ENCODE measurements around the gene SSBP3.
A peak's percentile ranks its signal among the peaks of the same experiment; 100 is the strongest.

The SSBP3 gene

DNA sequence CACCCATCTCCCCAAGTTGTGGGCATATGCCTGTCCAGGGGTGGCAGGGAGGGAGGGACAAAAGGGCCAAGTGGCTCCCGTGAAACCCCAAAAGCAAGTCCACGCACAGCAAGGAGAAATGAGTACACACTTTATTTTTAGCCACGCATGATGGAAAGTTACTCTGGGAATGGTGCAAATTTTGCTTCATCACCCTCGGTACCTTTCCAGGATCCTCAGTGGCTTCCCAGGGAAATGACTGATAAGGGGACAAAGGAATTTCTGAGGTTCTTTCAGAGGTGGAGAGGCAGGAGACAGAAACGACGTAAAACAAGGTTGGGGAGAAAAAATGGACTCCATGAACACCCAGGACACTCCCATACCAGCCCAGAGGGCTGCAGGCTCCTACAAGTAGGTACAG, 65.8 kb downstream of the SSBP3 start:
- intact Hi-C loops (cut with DNase I) = no loop called here
- DNase-seq = peak in 1 of 10 donors; percentile 59

DNA sequence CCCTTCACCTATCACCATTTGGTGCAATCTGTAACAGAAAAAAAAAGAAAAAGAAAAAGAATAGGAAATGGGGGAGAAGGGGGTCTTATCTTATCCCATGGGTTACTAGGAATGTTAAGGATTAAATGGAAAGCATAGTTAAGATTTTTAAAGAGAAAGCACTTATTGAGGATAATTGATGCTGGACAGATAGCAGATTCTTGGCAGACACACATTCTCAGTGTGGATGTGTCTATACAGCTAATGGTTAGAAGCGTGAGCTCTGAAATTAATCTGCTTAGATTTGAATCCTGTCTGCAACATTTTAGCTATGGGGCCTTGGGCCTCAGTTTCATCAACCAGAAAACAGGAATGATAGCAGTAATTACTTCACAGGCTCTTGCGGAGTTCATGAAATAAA, 67.1 kb downstream of the SSBP3 start:
- DNase-seq = no peak
- intact Hi-C loops (cut with DNase I) = no loop called here

DNA sequence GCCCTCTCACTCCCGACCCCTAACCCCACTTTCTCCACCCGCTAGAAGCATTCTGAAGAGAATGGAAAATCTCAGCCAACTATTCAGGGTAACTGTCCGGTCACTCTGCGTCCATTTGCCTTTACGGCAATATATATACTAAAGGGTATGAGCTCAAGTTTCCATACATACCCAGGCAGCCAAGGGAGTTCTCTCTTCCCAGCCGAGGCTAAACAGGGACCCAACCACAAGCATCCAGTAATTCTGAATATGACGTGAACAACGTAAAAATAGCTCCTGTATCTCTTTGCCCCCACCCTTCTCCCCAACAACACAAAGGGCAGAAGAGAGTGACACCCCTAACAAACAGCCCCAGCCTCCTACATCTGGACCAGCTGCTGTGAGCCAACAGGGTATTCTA, 67.7 kb downstream of the SSBP3 start:
- DNase-seq = peak in 1 of 10 donors; percentile 11
- intact Hi-C loops (cut with DNase I) = no loop called here

DNA sequence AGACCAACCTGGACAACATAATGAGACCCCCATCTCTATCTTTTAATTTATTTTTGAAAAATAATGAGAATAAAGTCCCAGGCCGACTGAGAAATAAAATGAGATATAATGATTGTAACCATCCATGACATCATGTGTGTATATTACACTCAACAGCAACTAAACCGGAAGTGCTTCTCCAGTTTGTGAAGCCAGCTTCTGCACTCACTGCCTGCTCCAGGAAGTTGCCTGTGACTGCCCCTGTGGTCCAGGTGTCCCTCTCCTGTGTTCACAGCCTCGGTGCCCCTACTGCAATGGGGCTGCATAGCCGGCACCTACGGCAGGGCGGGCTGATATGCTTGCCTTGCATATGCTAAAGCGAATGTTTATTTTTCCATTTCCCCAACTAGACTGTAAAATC, 68.3 kb downstream of the SSBP3 start:
- intact Hi-C loops (cut with DNase I) = no loop called here
- peak in 1 of 10 donors; percentile 33 for DNase-seq

DNA sequence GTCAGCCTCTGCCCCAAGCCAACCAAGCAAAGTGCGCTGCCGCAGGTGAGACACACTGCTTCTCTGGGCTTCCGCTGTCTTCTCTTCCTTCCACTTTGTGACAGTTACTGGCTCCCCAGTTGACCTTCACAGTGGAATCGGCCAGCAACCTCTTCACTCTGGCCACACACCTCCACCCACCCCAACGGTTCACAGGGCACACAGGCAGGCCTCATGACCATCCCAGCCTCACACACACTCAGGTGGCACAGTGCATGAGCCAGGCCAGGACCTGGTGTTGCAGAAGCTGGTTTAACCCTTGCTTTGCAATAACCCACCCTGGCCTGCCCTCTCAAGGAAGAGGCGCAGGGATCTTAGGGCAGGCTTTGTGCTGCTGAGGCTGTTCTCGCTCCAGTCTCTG, 69.2 kb downstream of the SSBP3 start:
- peak in 2 of 10 donors; percentile 30 to 44 for DNase-seq
- intact Hi-C loops (cut with DNase I) = no loop called here

DNA sequence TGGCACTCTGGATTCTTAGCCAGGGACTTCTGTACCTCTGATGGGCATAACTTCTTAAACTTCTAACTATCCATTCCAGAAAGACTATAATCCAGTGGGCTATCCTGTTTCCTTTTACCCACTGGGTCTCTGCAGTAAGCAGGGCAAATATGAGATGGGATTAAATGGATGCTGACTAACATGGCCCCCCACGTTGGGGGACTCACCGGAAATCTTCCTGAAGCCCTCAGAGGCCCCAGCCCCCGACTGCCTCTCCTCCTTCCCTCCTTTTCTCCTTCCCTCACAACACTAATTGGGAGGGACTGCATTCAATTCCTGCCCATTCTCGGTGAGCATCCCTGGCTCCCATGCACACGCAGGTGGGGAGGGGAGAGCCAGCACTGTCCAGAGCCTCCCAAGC, 70.1 kb downstream of the SSBP3 start:
- DNase-seq = peak in 1 of 10 donors; percentile 8
- intact Hi-C loops (cut with DNase I) = no loop called here

DNA sequence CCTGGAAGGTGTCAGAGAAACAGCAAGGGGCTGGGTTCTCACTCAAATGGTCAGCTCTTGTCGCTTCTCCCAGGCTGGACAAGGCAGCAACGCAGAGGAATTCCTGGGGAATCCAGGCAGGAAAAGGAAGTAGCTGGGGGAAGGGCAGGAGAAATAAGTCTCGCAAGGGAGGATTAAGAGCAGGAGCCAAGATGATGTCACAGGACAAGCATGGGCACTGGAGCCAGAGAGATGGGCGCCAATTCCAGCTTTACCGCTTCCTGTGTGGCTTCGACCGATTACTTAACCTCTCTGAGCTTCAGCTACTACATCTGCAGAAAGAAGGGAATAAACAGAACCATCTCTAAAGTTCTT, 70.5 kb downstream of the SSBP3 start:
- no peak for DNase-seq
- intact Hi-C loops (cut with DNase I) = no loop called here

DNA sequence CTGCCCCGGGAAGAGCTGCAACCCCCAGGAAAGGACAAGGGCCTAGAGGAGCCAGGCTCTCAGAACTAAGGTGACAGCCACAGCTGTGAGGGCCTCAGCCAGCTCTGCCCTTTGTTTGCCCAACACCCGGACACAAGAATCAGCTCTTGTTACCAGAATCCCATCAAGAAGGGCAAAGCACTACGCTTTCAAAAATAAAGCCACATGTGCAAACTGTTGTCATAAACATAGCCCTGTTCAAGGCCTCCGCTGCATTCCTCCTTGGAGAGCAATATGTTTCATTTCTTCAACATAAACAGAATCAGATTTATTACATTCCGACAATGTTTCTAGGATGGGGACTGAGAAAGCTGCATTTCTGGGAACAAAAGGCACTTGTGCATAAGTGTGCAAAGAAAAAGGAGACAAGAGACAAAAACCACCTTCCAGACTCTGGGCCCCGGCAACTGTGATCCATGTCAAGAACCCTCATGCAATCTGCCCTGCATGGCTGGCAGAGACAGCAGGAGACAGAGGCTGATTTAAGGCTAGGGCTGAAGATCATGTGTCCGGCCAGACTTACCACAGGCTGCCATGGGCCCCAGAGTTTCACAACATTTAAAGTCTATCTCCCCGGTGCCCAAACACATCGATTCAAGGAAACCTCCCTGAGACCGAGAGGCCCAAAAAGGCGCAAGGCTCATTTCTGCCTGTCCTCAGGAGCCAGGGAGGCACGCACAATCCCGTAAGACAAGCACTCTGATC, 71.0 kb downstream of the SSBP3 start:
- peak in 4 of 10 donors; percentile 39 to 66 (median 54) for DNase-seq

DNA sequence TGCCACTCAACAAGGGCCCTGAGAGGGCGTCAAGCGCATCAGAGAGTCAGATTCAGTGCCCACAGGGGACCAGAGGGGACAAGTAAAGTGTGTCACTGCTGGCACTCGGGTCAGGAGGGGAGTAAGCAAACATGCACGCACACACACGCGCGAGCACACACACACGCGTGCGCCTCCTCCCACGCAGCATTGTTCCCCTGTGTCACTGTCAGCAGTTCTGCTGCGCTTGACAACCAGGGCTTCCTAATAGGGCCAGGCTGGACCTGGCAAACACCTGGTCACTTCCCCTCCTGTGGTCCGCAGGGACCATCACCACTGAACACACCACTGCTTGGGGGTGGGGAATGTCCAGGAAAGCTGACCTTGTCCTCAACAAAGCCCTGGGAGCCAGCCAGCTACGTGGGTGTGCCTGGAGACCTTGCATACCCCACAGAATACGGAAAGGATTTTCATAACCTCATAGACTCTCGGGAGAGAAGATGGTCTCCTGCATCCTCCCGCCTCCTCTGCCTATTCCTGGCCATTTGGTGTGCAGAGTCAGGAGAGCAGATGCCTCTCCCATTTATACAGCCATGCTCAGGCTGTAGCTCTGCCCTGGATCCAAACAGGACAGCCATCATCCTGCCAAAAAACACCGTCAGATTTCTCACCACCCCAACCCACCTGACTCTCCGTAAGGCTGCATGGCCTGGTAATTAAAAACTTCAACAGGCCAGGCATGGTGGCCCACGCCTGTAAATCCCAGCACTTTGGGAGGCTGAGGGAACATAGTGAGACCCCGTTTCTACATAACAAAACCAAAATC, 73.2 kb downstream of the SSBP3 start:
- intact Hi-C loops (cut with DNase I) = no loop called here
- peak in 3 of 10 donors; percentile 61 to 82 (median 70) for DNase-seq

More for the DNA sequence above, 71.0 kb downstream of the SSBP3 start:
- intact Hi-C loops (cut with DNase I) = no loop called here

DNA sequence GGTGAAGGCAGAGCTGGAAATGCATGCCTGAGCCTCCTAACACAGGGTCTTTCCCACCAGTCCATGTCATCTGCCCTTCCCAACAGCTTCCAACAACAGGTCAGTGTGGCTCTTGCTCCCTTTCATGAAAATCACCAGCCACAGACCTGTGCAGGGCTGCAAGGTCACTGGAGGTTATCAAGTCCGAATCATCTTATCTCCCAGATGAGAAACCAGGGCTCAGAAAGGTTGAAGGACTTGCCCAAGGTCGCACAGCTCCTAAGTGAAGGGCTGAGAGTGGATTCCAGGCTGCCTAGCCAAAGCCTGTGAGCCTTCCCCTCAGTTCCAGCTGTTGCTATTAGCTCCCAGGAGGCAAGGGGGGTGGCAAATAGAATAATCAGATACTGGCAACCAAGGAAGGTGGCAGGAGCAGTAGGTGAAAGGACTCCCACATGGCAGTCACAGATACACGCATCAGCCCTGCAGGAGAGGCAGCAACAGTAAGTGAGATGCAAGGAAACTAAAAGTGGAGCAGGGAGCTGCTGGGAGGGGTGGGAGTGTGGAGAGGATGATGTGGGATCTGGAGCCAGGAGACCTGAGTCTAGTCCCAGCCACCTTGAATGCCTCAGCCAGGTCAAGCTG, 74.2 kb downstream of the SSBP3 start:
- intact Hi-C loops (cut with DNase I) = no loop called here

DNA sequence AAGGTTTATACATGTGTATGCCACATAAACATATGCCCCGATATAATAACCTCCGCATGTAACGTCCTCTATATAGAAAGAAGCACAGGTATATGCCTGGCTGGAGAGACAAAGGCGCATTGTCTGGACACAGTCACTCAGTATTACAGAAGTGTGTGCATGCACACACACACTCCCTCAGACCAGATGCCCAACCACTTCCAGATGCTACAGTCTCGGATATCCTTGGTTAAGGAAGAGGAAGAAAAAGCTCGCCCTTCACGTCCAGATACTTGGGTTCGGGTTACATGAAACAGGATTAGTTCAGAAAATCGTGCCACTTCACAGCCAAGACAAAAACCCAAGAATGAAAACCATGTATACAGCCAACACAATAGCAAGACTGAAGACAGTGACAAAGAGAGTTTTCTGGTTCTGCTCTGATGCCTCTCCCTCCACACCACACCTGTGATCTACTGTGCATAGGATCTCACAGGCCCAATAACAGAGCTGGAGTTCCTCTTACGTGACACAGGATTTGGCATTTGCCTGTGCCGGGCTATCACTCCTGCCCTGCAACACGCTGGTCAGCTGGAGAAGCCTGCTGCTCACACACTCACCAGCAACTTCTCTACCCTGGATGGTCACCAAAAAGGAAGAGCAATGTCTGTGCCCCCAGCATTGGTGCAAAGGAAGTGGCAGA, 75.0 kb downstream of the SSBP3 start:
- intact Hi-C loops (cut with DNase I) = no loop called here
- peak in 3 of 10 donors; percentile 40 to 77 (median 43) for DNase-seq

More for the DNA sequence above, 74.2 kb downstream of the SSBP3 start:
- DNase-seq = peak in 3 of 10 donors; percentile 55 to 77 (median 67)

DNA sequence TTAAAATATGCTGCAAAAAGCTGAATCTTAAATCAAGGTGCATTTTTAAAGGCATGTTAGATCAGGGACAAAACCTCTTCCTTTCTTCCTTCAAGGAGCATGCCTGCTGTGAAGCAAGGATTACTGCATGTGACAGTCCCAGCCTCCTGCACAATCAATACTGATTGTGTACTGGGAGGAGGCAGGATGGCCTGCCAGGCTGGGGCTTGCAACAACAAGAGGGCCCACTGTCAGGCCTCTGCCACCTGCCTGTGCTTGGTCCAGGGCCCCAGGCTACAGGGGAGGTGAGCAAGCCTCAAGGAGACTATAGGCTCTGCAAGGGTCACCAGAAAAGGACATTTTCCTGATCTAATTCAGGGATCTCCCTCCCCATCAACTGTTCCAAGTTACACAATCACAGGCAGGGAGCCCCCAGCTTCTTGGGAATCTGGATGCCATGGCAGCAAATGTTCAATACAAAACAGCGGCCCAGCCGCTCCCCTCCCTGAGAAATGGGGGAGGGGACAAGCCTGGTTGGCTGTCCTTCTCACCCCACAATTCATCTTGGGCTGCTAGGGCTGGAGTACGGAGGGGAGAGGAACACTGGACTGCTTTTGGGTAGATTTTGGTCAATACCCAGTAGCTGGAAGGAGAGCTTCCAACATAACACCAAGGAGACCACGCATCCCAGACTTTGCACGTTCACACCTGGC, 76.7 kb downstream of the SSBP3 start:
- intact Hi-C loops (cut with DNase I) = no loop called here
- DNase-seq = peak in 6 of 10 donors; percentile 59 to 94 (median 71)

DNA sequence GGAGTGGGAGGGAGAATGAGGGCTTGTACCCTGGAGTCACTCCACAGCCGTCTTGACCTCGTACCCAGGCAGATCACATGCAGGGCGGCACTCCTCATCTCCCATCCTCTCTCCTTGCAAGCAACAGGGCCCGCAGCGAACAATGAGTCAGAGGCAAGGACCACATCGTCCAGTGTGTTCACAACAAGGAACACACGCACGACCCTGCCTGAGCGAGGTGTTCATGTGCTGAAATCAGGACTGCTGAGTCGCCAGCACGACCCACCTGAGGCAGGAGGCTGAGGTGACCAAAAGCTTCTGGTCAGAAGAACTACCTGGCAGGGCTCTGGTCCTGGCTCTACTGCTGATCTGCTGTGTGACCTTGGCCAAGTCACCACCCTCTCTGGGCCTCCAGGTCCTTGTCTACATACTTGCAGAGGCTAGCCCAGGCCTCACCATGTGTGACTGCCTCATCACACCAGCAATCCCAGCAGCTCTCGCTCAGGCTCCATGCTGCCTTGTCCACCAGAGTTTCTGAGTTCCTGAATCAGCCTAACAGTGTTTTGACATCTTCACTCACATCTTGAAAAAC, 78.0 kb downstream of the SSBP3 start:
- DNase-seq = peak in 3 of 10 donors; percentile 74 to 86 (median 77)

DNA sequence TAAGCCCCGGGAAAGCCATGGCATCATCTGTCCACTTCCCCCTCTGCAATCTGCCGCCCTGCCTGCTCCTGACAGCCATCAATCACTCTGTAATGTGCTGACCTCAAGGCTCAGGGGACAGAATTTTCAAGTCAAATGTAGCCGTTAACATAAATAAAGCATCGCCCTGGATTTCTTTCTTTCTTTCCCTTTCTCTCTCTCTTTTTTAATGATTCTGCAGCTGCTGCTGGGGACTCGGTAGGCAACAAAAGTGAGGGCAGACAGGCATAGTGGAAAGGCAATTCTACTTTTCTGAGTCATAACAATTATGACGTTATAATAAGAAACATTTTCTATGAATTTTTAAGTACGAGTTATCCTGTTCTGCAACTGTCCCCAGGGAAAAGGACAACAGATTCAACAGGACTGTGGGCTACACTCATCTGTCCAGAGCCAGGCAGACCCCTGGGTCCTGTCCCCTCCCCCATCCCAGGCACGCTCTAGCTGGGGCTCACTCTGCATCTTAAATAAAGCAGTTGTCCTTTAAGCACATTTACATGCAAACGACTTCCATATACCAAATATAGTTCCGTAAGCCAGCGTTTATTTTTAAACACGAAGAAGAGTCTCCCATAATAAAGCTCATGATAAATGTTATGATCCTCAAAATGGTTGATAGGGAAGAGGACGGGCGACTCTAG, 78.7 kb downstream of the SSBP3 start:
- DNase-seq = peak in 2 of 10 donors; percentile 53 to 72
- intact Hi-C loops (cut with DNase I) = no loop called here

More for the DNA sequence above, 78.0 kb downstream of the SSBP3 start:
- intact Hi-C loops (cut with DNase I) = no loop called here

DNA sequence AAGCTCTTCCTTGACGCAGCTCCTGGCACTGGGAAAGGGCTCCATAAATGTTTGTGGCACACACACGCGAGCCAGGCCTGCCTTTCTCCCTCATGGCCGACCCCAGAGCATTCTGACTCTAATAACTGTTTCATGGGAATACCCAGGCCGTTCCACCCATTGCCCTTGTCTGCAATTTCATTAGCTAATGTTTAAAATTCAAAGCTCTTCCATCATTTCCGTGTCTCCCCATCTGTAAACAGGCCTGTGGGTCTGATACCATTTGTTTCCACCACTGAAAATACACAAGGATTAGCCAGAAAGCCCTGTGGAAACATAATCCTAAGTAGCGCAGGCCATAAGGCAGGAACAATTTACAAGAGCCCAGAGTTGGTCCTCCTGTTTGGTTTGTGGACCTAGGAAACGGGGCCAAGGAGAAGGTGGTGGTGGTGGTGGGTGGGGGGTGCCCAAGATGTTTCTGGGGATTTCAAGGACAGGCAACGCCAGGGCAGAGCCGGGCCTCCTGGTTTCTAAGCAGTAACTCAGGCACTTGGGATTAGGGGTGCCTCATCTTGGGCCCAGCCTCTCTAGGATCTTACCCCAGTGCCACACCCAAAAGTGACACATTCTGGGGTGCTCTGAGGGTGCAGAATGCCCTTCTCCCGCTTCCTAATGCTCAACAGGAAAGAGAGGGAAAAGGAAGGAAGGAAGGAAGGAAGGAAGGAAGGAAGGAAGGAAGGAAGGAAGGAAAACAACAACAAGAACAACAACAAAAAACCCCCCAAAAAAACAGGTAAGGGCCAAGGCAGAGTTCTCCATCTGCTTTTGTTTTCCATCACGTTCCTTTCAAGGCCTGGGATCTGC, 79.4 kb downstream of the SSBP3 start:
- intact Hi-C loops (cut with DNase I) = no loop called here
- peak in 1 of 10 donors; percentile 62 for DNase-seq

DNA sequence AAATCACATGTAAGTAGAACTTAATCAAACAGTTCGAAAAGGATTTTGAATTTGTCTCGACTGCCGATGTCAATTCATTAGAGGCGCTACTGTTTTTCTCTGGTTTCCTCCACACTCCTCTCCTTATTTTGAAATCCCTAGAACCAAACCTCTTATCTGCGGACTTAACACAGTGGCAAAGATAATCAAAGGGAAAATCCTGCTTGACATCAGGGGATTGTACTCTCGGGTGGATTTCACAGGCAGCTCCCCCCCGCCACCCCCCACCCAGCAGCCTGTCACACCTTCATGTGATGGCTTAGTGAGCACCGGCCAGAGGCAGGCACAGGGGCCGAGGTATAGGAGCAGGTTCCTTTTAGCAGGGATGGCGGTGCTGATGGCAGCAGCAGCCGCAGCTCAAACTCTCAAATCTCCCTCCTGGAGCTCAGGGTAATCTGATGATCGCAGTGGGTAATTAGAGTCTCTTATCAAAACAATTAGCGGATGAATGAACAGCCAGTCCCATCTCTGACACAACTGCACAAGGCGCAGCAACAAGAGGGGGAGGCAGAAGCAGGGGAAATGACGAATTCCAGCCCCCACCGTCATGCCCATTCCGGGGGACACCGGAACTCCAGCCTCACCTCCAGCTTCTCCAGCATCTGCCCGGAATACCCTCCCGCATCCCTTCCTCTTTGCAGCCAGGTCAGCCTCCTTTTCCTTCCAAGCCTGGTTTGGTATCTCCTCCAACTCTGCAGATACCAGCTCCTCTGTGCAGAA, 80.3 kb downstream of the SSBP3 start:
- DNase-seq = peak in 1 of 10 donors; percentile 84
- intact Hi-C loops (cut with DNase I) = no loop called here

DNA sequence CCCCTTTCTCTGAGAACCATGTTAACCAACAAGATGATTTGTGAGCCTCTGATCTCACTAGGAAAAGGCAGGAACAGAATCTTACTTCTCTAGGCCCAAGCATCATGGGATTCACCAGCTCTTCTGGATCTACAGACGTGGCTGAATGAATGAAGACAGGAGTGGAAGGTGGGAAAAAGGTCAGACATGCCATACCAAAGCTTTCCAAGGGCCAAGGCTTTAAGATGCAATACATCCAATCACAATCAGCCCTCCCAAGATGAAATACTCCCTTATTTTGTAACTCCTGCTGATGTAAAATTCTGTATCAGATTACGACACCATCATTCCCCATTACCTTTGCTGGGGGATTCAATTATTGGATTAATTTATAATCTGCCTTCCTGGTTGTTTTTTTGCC, 80.9 kb downstream of the SSBP3 start:
- DNase-seq = no peak
- intact Hi-C loops (cut with DNase I) = no loop called here

All from posterior cingulate gyrus (tissue), 11 donors.